HG03066 (cell line): Measurements from ENCODE around the gene ZNF217.
"Not testable (repeated sequence)": the region's sequence is repeated elsewhere in the genome, so short reads cannot be mapped to it uniquely, and the experiment has no call there.

Experiments used
- ATAC-seq: cut with Tn5 transposase; IDR thresholded peaks from one replicate; pipeline ENCODE4 v1.9.1; 2021; ENCODE audit warnings: low read depth; ENCODE audit not compliant: unreplicated experiment

The ZNF217 gene

DNA sequence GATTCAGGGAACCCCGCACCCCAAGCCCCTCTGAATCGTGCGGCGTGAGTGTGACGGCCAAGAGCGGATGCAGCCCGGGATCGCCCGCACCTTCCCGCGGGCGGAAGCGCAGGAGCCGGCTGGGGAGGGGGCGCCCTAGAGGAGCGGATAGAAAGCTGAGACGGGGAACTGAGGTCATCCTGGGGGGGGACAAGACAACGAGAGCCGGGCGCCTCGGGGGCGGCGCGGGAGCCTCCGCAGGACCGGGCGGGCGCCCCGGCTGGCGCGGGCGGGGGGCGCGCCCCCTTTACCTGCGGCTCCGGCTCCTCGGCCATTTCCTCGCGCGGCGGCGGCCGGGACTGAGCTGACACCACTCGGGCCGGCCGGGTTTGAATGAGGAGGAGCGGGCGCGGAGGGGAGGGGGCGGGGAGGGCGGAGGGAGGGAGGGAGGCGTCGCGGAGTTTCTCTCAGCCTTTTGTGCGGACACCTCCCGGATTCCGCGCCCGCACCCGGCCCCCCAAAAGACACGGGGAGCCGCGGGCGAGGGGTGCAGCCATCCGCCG lies at the start of gene ZNF217:
Gene ZNF217, minus strand, starts transcription at position 374 of the 542 bp plus-strand sequence. CDS start 11,013 bp downstream, outside the sequence.
- ATAC-seq = peak; percentile 27

DNA sequence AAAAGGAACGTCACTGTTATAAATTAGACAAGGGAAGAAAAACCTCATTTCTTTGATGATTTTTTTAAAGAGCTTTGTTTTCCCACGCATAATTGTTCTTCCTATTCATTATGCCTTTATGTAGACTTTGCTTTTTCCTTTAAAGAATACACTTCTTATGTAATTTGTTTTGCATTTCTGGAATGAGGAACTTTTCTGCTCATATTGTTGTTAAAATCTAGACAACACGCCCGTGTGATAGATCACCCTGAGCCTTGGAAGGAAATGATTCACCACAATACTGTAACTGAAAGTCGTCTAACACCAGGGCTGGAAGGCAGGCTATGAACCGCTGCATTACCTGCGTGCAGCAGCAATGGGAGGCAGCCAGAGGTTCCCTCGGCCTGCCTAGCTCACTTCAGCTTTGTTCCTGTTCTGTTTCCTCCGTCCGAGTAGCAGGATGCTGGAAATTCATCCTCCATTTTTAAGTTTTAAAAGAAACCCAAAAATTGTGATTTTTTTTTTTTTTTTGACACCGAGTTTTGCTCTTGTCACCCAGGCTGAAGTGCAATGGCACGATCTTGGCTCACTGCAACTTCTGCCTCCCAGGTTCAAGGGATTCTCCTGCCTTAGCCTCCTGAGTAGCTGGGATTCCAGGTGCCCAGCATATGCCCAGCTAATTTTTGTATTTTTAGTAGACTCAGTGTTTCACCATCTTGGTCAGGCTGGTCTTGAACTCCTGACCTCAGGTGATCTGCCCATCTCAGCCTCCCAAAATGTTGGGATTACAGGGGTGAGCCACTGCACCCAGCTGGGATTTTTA lies 49.6 kb upstream of the ZNF217 start:
- peak; percentile 98 for ATAC-seq

- peak; percentile 43 for ATAC-seq
Observed at GRCh38 chr20:53642196-53643030, 48.8 kb upstream of the ZNF217 start.

DNA sequence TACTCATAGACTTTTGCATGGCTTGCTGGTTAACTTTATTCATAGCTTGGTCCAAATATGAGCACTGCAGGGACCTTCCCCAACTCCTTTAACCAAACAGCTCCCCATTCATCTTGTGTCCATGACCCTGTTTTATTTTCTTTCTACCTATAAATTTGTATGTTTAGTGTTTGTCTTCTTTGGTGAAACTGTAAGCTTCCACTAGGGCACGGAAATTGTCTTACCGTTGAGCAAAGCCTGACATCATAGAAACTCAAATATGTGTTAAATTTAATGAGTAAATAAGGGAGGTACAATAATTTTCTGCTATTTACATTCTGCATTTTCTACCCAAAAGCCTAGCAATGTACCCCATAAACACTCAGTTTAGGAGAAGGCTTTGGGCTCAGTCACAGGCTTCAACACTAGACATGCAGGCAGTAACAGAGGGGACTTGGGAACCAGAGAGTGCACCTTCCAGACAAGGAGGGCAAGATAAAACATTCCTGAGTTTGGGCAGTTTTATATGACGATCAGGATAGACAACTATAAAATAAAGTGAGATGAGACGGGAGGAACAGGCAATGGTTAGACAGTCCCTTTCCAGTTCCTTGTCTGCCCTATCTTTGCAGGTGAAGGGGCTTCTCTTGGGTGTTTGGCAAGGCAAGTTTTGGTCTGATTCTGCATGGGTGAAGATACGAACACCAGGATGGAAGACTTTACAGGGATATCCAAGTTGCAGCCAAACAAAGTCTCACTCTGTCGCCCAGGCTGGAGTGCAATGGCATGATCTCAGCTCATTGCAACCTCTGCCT lies 46.2 kb upstream of the ZNF217 start:
- no peak for ATAC-seq

DNA sequence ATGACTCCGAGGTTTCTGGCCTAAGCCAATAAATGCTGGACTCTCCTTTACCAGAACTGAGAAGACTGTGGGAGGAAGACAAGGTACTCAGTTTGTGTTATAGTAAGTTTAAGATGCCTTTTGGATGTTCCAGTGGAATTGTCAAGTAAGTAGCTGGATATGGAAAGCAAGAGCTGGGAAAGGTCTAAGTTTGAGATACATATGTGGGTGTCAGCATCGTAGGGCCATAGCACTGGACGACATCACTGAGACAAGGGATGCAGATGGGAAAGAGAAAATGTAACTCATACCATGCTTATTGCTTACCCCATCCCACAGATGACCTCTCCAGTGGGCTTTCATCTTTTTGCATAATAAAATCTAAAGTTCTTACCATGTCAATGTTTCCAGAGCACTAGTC lies 45.5 kb upstream of the ZNF217 start:
- no peak for ATAC-seq

DNA sequence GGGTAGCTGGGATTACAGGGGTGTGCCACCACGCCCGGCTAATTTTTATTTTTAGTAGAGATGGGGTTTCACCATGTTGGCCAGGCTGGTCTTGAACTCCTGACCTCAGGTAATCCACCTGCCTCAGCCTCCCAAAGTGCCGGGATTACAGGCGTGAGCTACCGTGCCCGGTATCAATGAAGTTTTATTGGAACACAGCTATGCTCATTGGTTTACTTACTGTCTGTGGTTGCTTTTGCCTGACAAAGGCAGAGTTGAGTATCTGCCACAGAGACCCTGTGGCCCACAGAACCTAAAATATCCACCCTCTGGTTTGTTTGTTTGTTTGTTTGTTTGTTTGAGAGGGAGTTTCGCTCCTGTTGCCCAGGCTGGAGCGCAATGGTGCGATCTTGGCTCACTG lies 43.7 kb upstream of the ZNF217 start:
- ATAC-seq = not testable (repeated sequence)

DNA sequence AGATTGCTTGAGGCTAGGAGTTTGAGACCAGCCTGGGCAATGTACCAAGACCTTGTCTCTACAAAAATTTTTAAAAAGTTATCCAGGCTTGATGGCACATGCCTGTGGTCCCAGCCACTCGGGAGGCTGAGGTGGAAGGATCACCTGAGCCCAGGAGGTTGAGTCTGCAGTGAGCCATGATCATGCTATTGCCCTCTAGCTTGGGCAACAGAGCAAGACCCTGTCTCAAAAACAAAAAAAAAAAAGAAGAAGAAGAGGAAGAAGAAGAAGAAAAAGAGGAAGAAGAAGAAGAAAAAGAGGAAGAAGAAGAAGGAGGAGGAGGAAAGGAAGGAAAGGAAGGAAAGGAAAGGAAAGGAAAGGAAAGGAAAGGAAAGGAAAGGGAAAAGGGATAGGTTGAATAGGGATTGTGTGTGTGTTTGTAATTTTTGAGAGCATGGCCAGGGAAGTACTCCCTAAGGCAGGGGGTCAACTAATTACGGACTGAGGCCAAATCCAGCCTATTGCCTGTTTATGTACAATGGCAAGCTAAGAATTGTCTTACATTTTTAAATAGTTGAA lies 43.0 kb upstream of the ZNF217 start:
- ATAC-seq = no peak

GRCh38 chr20:53635221-53635620 lies 41.6 kb upstream of the ZNF217 start:
- no peak for ATAC-seq

DNA sequence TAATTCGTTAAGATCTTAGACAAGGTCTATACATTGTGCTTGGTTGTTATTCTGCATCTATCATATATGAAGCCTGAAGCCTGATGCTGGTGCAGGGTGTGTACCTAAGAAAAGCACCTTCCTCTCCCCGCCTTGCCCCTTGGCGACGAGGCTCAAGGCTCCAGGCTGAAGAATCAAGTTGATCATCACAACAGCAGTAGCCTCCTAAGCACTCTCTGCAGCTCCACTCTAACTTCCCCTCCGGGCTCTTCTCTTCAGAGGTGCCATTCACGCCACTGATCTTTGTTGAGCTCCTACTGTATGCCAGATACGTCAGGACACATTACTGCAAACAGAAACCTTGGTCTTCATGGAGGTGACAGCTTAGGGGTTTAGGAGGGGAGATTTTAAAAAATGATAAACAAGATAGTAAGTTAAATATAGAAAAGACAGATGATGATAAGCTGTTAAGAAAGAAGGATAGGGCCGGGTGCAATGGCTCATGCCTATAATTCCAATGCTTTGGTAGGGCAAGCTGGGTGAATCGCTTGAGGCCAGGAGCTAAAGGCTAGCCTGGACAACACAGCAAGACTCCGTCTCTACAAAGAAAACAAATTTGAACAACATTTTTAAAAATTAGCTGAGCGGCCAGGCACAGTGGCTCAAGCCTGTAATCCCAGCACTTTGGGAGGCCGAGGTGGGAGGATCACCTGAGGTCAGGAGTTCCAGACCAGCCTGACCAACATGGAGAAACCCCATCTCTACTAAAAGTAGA lies 38.4 kb upstream of the ZNF217 start:
- ATAC-seq = no peak

GRCh38 chr20:53629436-53629835 lies 35.8 kb upstream of the ZNF217 start:
- no peak for ATAC-seq

DNA sequence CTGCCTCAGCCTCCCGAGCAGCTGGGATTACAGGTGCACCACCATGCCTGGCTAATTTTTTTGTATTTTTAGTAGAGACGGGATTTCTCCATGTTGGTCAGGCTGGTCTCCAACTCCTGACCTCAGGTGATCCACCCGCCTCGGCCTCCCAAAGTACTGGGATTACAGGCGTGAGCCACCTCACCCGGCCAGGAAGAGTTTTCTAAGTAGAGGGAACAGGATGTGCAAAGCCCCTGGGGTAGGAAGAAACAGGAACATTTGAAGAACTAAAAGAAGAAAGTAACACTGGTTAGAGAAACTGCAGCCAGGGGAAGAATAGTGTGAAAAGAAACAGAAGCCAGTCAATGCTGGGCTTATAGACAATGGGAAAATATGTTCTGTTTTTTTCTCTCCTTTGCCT lies 35.1 kb upstream of the ZNF217 start:
- not testable (repeated sequence) for ATAC-seq

DNA sequence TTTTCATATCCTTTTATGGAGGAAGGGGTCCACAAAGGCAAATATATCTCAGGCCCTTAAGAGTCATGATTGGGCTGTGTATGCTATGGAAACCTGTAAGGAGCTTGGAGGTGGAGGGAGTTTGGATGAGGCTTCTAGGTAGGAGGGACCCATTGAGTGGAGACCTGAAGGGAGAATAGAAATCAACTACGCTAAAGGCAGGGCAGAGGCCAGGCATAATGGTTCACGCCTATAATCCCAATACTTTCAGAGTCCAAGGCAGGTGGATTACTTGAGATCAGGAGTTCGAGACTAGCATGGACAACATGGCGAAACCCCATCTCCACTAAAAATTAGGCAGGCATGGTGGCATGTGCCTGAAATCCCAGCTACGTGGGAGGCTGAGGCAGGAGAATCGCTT lies 34.4 kb upstream of the ZNF217 start:
- no peak for ATAC-seq

- not testable (repeated sequence) for ATAC-seq
Observed at GRCh38 chr20:53627001-53627400, 33.4 kb upstream of the ZNF217 start.

DNA sequence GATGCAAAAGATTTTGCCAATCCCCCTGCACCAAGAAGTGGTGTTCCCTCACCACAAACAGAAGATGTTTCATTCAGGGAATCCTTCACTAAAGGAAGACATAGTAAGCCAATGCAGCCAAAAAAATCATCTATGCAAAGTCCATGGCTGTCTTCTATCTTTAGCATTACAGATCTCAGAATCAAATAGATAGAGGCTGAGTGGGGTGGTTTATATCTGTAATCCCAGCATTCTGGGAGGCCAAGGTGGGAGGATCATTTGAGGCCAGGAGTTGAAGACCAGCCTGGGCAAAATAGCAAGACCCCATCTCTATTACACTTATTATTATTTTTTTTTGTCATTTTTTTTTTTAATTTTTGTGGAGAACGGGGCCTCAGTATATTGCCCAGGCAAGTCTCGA lies 32.9 kb upstream of the ZNF217 start:
- no peak for ATAC-seq

- ATAC-seq = no peak
Observed at GRCh38 chr20:53625311-53626129, 31.9 kb upstream of the ZNF217 start.

DNA sequence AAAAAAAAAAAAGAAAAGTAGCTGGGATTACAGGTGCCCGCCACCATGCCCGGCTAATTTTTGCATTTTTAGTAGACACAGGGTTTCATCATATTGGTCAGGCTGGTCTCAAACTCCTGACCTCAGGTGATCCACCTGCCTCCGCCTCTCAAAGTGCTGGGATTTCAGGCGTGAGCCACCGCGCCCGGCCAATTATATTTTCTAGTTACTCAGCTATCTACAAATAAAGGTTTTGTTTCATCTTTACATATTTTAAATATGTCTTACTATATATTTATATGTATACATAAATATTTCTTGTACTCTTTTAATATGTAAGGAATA lies 31.2 kb upstream of the ZNF217 start:
- not testable (repeated sequence) for ATAC-seq

DNA sequence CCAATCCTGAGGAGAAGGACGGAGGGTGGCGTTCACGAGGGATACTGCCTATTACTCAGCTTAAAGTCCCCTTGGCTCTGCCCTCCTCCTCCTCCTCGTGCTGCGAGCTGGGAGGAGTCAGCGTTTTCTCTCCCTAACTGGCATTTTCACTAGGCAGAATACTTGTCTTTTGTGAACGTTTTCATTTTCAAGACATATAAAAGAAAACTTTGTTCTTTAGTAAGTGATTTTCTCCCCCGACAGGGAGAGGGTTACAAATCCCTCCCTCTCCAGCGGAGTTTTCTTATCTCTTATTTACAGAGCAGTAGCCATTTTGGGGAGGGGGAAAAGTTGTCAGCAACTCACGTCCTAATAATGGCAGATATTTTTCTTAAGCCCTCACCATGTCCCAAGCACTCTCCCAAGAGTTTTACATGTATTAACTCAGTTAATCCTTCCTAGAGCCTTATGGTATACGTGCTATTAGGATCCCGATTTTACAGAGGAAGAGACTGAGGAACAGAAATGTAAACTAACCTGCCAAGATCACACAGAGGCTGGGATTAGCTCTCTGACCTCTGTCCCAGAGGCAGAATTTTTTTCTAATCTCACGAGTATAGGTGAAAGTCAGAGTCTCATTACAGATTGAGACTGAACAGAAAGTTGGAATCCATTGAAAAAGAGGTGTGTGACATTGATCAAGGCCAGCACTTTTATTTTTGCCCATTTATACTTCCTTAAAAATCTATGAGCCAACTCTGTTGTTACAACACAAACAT lies 30.0 kb upstream of the ZNF217 start:
- peak; percentile 42 for ATAC-seq

- ATAC-seq = no peak
Observed at GRCh38 chr20:53623134-53623453, 29.5 kb upstream of the ZNF217 start.
